ENCODE measurements around the gene UFD1.

UFD1 gene

DNA sequence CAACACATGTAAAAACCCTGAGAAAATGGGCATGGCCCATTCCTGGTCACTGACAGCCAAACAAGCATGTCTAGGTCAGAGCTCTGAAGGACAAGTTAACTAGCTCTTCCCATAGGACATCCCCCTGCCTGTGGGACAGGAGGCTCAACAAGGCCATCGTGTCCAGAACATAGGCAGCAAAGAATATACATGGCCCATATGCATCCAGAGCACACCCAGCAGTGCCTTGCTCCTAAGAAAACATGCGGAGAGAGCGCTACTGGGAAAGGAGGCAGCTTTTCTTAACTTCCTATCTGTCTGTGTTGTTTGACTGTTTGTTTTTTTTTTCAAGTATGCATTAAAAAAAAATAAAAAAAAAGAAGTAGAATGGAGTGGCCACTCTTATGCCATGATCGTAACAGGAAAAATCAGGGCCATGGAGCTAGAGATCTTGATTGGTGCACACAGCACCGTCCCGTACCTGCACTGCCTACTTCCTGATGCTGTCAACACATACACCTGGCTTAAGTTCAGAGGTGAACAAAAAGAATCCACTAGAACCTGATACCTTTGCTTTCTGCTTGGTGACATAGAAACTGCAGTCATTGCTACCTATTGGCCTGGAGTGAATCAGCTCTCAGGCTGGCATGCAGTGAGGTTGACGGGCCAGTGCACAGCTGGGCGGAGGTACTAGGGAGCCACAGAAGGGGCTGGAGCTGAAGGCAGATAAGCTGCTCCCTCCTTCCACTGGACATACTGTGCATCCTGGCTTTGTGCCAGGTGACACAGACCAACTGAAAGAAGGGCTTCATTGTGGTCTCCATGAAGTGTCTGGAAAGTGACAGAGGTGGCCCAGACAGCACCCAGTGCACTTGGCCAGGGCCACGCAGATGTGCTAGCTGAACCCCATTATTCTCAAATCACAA lies 11.9 kb downstream of the UFD1 start:
- no peak for DNase-seq

DNA sequence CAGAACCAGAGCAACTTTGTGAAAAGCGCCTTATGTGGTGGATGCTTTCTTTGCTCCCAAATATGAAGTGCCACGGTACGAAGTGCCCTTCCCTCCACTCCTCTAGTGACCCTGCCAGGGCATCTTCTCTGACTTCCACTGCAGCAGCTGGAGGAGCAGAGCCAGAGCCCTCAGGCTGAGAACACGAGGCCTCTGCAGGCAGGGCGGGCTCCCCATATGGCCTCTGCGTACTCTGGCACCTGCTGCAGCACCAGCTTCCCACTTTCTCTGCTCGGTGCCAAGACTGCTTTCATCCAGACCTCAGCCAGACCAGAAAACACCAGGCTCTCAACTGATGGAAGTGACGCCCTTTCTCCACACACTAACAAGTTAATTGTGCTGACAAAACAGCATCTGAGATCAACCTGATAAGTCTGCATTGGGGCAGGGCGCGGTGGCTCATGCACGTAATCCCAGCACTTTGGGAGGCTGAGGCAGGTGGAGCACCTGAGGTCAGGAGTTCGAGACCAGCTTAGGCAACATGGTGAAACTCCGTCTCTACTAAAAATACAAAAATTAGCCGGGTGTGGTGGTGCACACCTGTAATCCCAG lies 12.8 kb downstream of the UFD1 start:
- no peak for DNase-seq

DNA sequence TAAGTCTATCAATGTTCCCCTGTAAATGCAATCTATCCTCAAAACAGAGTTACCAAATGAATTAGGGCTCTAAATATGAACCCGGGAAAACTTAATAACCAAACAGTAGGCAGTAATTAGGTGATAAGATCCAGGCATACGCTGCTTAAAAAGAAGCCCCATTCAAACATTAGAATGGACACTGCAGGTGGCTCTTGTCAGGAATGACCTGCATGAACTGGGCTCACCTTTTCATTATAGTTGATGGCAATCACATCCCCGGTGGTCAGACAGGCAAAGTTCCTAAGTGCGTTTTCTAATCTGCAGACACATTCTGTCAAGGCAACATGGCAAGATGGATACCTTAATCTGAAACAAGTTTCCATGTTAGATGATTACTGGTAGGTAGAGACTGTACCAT lies 14.0 kb downstream of the UFD1 start:
- no peak for DNase-seq

DNA sequence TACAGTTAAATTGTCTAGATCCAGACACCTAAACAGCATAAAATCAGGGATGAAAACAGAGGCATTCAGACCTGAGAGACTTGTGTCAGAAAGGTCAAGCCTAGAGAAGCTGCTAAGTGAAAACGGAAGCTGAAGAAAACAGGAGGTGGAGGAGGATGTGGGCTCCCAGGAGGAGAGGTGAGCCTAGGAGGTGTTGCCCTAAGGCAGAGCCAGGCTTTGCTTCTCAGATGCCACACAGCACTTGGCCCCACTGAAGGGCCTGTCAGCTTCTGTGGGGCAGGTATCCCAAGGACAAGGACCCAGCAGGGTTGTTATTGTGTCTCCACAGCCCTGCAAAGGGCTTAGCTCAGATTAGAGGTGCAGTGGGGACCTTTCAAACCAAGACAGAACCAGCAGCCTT lies 14.4 kb downstream of the UFD1 start:
- no peak for DNase-seq

DNA sequence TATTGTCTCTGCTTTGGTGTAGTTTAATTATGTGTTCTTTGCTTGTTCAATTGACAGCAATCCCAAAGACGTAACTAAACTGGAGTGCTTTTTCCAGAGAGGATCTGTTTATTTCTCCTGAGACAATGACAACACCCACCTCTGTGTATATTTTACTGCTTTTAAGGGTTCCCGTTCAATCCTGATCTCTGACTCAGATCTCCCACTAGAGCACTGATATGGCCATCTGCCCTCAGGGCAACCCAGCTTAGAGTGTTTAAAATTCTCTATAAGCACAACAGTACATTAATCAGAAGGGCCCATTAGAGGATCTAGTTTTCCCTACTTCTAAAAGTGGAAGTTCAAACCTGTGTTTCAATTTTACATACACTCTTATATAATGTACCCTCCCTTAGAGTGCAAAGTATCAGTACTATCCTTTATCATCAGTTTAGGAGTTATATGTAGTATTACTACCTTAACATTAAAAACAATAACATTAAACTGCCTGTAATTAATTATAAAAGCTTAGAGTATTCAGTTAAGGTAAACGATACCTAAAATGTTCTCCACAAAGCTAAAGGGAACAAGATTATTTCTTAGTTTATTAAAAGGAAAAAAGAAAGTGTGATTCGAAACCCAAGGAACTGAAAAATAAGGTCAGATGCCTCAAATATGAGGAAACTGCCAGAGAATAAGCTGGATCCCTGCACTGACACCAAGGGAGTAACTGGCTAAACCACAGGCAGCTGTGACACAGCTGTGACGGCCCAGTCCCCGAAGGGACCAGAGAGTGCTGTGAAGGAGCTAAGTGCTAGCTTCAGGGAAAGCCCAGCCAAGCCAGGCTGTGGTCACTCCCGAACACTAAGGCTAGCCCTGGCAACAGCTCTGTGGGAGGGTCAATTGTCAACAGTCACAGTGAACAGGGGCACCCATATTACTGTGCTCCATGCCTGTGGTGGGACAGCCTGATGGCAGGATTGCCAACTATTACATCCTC lies 15.2 kb downstream of the UFD1 start:
- DNase-seq: no peak

DNA sequence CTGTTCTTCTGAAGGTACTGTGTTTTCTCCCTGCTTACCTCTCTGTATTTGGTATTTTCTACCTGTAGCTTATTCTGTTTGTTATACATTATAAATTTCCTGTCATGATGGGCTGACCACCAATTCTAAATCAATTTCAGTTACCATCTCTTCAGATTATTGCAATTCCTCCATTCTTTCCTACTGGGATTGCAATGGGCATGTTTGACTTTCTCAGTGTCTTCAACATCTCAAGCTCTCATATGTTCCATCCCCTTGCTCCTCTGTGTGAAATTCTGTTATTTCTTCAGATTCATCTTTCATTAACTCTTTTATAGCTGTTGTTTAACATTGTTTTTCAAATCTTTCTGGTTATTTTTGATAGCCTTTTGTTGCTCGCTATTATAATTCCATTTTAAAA lies 16.0 kb downstream of the UFD1 start:
- no peak for DNase-seq

DNA sequence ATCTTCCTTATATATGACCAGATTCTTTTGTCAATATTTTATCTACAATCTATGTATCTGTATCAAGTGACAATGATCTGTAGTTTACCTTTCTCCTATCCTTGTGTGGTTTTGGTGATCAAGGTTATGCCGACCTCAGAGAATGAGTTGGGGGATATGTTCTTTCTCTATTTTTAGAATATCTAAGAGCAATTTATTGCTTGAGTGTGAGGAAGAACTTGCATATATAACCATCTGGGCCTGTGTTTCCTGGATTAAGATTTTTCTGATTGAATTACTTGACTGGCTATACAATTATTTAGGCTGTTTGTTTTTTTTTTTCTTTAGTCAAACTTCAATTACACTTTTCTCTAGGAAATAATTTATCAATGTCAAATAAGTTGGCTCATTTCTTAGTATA lies 17.5 kb downstream of the UFD1 start:
- no peak for DNase-seq

DNA sequence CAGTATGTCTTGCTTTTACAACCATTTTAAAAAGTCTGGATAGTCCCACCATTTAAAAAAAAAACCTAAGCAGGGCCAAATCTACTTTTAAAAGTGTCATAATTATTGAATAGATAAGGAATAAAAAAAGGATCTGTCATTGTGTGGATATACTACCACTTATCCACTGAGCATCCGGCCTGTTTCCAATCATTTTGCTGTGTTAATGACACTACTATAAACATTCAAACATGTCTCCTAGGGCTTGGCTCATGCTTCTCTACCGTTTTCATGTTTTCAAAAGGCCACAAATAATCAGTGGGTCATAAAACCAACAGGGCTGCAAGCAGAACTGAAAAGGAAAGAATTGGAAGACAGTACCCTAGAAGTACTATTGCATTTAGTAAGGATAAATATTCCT lies 19.0 kb downstream of the UFD1 start:
- no peak for DNase-seq

DNA sequence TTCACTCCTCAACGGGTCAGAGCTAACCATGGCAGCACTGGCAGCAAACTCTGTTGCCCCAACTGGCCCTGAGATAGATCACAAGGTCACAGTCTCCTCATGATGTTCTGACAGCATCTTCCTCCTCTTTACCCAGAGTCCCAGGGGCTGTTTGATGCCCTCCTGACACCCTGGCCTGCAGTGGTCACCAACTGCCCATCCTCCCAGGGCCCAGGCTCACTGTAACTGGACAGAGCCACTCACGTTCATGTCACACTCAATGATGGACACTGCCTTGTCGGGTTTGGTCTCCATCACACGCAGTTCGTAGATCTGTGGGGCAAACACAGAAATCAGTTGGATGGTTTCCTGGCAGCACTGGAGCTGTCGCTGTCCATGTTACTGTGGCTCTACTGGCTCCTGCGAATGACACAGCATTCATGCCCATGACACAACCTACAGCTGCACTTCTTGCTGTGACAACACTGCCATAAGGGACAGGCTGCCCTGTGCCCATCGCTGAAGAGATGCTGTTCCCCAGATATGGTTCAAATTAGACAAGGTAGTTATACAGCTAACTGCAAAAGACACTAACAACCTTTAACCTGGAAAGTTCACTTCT lies 21.1 kb downstream of the UFD1 start:
- no peak for DNase-seq

DNA sequence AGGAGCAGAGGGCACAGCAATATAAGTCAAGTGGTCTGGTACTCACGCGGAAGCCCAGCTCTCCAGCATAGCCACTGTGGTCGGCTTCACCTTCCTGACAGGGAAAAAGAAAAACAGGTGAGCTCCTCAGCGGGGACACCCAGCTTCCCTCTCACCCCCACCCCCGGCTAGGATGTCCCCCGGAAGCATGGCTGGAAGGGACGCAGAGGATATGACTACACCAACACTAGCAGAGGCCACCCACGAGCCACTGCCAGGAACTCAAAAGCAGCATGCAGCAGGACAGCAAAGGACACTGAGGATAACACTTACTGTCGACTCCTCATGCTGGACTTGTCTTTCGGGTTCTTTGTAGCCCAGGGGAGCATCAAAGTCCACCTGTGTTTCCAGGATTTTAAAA lies 22.5 kb downstream of the UFD1 start:
- no peak for DNase-seq

DNA sequence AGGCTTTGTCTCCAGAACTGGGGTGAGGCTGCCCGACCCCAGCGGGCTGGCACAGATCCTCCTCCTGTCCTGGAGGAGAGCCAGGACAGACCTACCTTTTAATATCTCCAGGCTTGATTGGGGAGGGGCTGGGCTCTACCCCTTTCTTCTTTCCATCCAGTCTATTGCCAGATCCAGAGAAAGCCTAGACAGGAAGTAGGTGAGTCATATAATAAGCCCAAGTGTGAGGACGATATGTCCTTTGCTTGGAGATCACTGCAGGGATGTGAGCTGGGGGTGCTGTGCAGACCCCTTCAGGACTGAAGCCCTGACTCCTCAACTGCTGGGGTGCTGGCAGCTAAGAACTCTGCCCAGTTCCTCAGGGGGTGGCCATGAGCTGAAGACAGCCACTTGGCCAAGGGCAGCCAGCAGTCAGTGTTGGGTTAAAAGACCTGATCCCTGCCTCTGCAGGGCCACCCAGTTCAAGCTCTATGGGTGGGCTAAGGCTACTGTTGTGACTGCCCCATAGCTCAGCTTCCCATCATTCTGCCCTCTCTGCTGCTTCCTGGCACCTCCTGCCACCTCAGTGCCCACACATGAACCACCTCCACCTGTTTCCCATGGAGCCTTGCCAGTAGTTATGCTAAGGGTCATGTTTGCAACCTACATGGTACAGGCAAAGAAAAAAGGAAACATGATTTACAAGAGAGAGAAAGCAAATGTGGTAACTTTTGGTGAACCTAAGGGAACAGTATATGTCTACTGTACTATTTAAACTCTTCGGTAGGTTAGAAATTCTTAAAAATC lies 23.2 kb downstream of the UFD1 start:
- no peak for DNase-seq

DNA sequence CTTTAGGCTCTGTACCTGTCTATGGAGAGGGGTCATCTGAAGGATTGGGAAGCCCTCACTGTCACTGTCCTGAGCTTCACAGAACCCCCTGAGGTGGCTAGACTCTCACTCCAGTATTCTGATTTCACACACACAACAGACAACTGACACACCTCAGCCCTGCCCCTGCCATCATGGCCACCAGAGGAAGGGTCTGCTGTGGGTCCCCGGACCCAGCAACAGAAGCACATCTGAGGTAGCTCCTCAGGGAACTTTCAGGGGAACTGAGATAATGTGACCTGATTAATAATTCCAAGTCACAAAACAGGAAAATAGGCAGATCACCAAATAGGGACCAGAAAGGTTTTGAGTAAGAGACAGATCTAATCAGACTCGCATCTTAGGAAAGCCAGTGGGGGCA lies 24.0 kb downstream of the UFD1 start:
- no peak for DNase-seq

DNA sequence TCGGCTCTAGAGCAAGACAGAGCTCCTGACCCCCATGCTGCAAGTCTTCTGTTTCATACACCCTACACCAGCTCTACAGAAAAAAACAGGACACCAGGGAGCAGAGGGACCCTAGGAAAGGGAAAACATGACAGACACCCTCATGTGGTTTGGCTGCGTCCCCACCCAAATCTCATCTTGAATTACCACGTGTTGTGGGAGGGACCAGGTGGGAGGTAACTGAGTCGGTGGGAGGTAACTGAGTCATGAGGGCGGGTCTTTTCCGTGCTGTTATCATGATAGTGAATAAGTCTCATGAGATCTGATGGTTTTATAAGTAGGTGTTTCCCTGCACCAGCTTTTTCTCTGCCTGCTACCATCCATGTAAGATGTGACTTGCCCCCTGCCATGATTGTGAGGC lies 24.8 kb downstream of the UFD1 start:
- DNase-seq: no peak

DNA sequence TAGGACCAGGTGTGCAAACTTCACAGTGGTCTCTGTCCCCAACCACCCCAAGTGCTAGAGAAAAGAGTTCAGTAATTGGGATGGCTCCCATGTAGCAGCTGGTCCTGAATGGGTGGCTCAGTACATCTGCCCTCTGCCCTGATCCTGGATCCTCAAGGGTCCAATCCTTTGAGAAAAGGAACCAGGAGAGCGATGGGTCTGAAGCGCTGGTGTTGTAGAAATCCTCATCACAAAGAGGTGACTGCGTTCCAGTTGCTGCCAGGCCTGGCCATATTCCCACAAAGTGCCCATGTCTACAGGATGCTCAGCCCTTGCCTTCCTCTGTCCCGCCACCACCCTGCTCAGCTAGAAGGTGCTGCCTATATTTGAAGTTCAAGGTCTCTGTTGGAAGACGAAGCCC lies 25.3 kb downstream of the UFD1 start:
- DNase-seq: no peak

DNA sequence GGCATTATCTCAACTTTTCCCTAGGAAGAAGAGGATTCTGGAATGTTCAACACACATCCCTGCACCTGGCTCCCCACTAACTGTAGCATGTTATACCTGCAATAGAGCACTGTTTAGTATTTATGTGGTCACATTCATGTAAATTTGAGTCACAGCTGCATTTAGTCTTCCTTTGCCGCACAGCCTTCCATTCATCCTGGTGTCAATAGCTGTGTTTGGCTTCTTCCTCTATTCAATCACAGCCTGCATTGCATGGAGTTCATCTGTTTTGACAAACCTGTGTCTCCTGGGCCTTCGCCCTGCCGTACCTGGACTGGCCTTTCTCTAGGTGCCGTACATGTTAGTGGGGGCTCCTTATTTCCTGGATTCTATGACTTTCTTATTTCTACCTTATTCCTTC lies 27.4 kb downstream of the UFD1 start:
- no peak for DNase-seq

DNA sequence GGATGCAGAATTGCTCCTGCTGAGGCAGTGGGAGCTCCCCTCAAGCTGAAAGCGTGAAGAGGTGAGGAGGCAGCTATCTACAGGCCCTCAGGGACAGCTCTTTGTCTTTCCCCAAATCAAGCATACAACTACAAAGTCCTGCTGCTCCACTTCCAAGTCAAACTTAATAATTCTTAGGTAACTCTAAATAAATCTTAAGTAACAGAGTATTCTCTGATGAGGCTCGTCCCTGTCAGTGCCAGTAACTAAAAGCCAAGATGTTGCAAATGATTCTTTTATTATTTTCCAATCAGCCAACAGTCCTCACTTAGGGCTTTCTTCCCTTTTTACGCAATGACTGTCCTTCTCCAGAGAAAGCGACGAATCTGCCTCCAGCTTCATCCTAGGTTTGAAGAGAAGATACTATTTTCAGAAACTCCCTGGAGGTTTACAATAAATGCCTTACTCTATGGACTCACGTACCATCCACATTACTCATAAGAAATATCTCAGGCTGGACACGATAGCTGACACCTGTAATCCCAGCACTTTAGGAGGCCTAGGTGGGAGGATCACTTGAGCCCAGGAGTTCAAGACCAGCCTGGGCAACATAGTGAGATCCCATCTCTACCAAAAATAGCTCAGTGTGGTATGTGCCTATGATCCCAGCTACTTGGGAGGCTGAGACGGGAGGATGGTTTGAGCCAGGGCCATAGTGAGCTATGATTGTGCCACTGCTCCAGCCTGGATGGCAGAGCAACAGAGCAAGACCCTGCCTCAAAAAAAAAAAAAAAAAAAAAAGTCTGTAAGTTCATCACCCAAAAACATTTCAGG lies 28.4 kb downstream of the UFD1 start:
- DNase-seq: no peak

DNA sequence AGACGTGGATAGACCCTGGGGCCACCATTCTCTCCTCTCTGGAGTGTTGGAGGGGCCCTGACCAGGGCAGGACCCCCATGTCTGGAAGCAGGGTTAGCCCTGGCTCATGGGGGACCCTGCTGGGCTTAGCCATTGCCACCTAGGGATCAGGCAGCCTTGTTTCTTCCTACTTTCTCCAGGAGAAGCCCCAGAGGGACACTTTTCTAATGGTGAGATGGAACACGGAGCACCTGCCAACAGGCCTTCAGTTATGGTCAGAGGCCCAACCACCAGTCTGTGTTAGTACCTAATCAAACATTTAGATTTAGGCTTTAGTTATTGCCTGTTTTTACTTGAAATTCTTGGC lies 29.6 kb downstream of the UFD1 start:
- DNase-seq: no peak

DNA sequence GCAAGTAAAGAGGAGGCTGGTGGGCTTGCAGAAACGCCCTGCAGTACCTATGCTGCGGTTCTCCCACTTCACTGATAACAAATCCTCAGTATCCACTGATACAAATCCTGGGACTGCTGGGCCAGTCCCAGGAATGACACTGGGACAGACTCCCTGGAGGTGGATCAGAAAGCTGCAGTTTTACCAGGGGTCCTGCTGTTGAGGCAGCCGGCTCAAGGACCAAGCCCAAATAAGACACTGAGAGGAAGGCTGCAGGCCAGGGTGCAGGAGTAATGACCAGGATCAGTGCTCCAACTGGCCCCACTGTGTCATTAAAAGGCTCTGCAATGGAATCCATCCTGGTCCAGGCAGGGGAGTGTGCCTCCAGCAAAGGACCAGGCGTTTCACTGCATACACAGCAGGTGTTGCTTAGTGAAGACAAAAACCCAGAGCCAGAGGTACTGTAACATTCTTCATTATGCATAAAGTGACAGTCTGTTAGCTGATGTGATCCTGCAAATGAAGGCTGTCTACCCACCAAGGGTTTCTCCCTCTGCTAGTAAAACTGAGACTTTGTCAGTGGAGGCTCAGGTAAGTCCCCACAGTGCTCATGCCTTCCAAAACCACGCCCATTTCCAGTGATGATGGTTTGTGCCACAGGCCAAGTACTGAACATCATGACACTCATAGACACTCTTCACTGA lies 30.1 kb downstream of the UFD1 start:
- DNase-seq: peak; percentile 13

DNA sequence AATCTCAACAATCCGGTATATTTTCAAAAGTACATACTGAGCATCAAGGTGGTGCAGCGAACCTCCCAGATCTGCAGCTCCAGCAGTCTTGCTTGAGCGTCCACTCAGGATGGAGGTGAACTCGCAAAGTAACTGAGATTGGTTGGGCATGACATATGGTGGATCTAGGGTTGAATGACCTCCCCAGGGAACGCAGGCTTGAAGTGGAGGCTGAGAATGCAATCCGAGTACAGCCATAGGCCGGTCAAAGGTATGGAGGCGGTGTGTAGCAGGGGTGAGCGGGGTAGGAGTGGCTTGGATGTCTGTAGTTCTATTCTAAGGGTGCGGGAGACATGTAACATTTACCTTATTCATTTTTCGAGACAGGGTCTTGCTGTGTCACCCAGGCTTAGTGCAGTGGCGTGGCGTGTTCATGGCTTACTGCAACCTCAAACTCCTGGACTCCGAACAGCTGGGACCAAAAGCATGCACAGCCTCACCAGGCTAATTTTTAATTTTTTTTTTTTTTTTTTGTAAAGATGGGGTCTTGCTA lies 30.9 kb downstream of the UFD1 start:
- DNase-seq: peak; percentile 34

DNA sequence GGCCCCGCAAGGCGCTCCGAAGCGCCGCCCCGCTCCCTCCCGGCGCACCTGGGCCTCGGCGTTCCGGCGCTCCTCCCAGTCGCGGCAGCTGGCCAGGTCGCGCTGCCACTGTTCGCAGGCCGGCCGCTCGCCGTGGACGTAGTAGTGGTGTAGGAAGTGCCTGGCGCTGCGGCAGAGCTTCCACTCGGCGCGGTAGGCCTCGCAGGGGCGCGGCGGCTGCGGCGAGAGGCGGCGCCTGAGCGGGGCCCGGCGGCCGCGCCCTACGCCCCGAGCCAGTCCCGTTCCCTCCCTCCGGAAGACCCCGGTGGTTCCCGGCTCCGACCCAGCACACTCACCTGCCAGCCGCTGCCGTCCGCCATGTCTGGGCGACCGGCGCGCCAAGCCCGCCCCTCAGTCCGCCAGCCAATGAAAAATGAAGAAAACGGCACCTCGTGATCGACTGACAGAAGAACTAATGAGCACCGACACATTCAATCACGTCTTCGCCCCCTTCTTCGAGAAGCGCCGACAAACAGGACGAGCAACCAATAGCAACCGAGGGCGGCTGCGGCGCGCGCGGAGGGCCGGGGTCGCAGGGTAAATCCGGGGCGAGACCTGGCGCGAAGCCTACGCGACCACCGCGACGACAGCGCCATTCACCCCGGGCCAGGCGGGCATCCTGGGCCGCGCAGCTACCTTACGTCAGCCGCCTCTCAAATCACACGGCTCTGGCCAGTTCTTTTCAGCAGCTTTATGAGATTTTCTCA lies 31.5 kb downstream of the UFD1 start, which contains the start of gene C22orf39:
TSS of gene C22orf39 (minus strand) at position 382 of the 746 bp plus-strand sequence. CDS start at position 359, 23 bp downstream.
- peak; percentile 96 for DNase-seq

Data from CD4-positive, alpha-beta T cell treated with Interleukin-17A for 1 hour (primary cell).